ENCODE results near the gene RIMBP2.

RIMBP2 gene

DNA sequence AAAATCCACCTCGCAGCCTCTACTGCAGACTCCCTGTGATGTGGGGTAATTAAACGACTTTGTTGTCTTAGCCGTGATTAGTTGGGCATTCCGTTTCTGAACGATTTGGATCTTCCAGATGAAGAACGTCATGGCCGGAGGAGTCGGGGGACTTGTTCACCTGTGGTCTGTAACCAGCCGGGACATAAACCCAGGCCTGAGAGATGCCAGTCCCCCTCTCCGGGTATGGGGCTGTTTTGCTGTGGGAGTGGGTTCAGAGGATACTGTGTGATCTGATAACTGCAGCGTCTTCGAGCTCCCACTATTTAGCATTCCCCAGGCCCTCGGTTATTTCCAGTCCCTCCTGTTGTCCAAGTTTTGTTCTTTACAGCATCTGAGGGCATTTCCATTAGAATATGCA is 282.3 kb downstream of the RIMBP2 start:
- H3K4me3 ChIP-seq (ENCODE audit: control insufficient read depth, low read depth, low read length), result no peak overlapping the region
- TF ChIP-seq, protein P1, sequence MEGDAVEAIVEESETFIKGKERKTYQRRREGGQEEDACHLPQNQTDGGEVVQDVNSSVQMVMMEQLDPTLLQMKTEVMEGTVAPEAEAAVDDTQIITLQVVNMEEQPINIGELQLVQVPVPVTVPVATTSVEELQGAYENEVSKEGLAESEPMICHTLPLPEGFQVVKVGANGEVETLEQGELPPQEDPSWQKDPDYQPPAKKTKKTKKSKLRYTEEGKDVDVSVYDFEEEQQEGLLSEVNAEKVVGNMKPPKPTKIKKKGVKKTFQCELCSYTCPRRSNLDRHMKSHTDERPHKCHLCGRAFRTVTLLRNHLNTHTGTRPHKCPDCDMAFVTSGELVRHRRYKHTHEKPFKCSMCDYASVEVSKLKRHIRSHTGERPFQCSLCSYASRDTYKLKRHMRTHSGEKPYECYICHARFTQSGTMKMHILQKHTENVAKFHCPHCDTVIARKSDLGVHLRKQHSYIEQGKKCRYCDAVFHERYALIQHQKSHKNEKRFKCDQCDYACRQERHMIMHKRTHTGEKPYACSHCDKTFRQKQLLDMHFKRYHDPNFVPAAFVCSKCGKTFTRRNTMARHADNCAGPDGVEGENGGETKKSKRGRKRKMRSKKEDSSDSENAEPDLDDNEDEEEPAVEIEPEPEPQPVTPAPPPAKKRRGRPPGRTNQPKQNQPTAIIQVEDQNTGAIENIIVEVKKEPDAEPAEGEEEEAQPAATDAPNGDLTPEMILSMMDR (IDR thresholded peaks at IDR 0.05; ENCODE audit: control insufficient read depth, insufficient read depth, low read depth, low read length, missing control alignments), result no peak
- no peak for DNase-seq (ENCODE audit: low read depth)

DNA sequence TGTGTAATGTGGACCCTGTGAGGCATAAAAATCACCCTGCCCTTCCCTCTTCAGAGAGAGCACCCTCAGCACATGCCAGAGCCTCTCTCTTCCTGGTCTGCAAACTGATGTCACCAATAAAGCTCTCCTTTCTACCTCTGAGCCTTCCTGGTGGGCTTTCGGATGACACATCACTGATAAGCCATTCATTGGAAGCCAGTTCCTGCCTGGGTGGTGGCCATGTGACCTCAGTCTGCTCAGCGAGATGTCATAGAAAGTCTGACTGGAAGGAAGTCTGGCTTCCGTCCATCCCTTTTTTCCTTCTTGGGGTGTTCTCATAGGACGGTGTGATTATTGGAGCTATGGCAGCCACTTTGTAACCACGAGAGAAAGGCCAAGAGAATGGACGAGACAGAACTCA is 282.7 kb downstream of the RIMBP2 start:
- TF ChIP-seq, protein P1 (IDR thresholded peaks at IDR 0.05; ENCODE audit: control insufficient read depth, insufficient read depth, low read depth, low read length, missing control alignments), result no peak
- no peak overlapping the region for H3K4me3 ChIP-seq (ENCODE audit: control insufficient read depth, low read depth, low read length)
- no peak for DNase-seq (ENCODE audit: low read depth)

DNA sequence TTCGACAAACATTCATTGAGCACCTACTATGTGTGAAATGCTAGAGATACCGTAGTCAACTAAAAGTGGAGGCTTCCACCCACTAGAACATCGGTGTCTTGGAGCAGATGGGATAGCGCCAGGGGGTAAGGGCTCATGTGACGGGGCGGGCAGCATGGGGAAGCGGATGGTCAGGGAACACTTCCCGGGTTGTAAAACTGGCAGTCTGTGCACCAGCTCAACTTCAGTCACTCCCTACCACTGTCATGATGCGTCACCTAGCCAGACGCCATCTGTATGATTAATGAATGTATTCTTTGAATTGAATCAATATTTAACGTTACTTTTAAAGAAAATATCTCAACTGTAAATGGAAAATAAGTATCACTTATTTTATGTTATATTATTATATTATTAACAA is 284.9 kb downstream of the RIMBP2 start:
- H3K4me3 ChIP-seq (ENCODE audit: control insufficient read depth, low read depth, low read length), result no peak overlapping the region
- no peak for DNase-seq (ENCODE audit: low read depth)
- TF ChIP-seq, protein P1 (IDR thresholded peaks at IDR 0.05; ENCODE audit: control insufficient read depth, insufficient read depth, low read depth, low read length, missing control alignments), result no peak

DNA sequence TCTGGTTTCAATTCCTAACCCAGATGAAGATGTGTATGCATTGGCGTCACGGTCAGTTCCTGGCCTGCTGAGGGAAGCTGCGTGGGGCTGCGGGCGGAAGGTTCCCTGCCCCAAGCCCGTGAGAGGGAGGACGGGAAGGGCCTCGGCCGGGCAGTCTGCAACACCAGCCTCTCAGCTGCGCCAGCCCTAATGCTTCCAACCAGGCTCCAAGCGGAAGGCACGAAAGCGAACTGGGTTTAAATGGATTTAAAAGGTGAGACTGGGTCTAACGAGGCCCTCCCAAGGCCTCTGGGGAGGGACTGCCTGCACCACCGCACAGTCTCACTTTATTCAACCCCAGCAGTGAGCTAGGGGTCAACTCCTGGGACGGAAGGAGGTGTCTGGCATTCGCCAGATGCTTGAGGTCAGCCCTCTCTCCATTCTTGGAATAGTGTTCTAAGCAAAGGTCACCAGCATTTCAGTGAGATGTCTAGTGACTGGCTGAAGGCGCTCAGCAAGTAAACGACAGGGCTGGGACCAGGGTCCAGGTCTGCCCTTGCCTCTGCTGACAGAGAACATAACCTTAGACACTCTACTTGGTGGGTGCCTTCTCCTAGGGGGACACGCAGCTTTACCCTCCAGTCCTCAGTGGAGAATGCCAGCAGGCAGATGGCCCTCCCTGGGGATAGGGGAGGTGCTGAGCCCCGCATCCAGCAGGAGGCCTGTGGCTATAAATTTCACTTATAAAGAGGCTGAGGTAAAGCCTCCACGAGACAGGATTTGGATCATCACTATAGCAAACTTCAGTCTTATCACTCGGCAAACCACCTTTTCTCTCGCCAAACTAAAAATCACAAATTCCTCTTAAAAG is 286.2 kb downstream of the RIMBP2 start:
- no peak overlapping the region for H3K4me3 ChIP-seq (ENCODE audit: control insufficient read depth, low read depth, low read length)
- DNase-seq (ENCODE audit: low read depth), result no peak
- TF ChIP-seq, protein P1 (IDR thresholded peaks at IDR 0.05; ENCODE audit: control insufficient read depth, insufficient read depth, low read depth, low read length, missing control alignments), result no peak

DNA sequence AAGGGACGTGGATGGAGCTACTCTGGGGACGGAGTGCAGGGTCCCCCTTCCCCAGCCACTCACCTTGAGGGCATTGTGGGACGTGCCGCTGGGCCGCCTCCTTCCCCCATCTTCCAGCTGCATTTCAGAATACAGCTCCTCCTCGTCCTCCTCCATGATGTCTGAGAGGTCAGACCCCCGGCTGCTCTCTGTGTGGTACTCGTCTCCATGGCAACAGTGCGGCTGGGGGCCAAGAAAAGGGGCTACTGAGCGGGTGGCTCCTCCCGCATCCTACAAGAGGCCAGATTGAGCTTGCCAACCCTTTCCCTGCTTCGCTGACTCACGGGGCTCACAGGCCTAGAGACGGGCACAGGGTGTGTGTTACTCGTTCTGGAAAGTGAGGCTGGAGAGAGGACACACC is 288.0 kb downstream of the RIMBP2 start:
- TF ChIP-seq, protein P1 (IDR thresholded peaks at IDR 0.05; ENCODE audit: control insufficient read depth, insufficient read depth, low read depth, low read length, missing control alignments), result no peak
- DNase-seq (ENCODE audit: low read depth), result no peak
- H3K4me3 ChIP-seq (ENCODE audit: control insufficient read depth, low read depth, low read length), result no peak overlapping the region

DNA sequence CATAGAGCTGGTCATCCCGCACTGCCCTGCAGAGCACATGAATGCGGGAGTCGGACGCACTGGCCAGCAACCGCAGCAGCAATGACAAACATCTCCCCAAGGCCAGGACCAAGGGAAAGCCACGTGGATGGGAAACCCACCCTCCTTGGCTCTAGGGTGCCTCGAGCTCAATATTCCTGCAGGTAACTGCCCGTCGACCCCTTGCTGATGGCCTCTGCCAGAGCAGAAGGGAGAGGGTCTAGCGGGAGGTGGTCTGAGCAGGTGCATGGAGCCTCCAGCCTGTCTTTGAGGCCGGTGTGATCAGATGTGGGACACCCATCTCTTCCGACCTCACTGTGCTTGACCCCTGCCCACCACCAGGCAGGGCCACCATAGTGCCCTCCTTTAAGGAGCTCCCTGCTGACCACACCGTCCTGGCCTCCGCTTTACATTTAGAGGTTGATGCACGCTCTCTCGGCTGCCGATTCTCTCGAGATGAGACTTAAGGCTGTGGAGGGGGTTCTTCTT is 288.7 kb downstream of the RIMBP2 start:
- H3K4me3 ChIP-seq (ENCODE audit: control insufficient read depth, low read depth, low read length), result no peak overlapping the region
- DNase-seq (ENCODE audit: low read depth), result no peak
- TF ChIP-seq, protein P1 (IDR thresholded peaks at IDR 0.05; ENCODE audit: control insufficient read depth, insufficient read depth, low read depth, low read length, missing control alignments), result no peak

All from AG09309 (cell line).